NCI-H2196 (cell line): ENCODE data around the gene OTUB2.

Experiments
- DNase-seq: peaks from one replicate; lab custom pipeline; 2025; ENCODE audit not compliant: unreplicated experiment; lab: John Stamatoyannopoulos, UW

Gene OTUB2

DNA sequence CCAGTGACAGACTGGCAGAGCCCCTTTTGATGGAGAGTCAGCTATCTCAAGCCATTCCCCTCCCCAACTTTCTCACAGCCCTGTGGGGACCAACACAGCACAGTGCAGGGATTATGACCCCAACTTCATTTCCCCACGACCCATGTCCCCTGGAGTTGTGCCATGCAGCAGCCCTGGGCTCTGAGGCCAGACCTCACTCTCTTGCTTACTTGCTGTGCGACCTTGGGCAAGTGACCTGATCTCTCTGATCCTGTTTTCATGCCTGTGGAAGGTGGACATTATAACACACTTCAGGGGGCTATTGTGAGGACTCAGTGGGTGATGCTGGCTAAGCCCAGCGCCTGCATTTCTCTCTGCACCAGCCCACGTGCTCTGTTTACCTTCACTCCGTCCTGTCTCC lies 14.1 kb downstream of the OTUB2 start:
- DNase-seq = no peak

DNA sequence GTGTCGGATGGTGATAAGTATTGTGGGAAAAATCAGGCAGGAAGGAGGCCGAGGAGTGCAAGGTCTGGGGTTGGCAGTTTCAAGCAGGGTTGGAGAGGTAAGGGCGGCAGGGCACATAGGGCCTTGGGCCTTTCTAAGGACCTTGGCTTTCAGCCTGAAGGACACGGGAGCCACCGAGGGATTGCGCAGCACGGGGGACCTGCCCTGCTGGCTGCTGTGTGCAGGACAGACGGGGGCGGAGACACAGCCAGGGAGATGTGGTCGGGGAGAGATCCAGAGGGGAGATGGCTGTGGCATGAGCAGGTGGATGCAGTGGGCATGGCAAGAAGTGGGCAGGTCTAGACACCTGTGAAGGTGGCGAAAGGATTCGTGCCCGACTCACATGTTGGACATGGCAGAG lies 14.7 kb downstream of the OTUB2 start:
- no peak for DNase-seq

DNA sequence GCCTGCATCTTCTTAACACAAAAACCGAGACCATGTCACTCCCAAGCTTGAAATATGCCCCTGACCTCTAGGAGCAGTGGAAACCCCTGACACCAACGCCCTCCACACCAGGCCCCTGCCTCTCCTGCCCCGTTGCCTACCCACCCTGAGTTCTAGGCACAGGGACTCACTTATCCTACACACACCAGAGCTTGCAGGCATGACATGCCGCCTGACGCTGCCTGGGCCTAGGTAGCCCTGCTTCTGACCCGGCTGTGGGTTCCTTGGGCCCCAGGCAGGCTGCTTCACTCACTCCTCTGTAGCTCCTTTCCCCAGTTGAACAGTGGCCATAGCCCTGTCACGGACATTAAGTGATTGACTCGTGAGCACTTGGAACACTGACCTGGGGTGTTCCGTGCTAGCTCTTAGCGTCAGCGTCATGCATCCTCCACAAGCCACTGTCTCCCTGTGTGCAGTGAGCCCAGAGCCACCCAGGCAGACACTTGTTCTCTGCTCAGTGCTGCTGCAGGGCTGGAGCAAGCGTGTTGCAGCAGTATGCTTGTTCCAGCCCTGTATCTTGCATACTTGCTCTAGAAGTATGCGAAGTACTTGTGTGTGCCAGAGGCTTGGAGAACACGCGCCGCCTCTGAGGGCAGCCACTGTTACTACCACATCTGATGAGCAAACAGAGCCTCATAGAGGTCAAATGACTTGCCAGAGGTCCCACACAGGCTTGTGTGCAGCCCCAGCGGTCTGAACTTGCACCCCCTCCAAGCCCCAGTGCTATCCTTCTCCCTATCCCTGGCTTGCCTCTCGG lies 15.6 kb downstream of the OTUB2 start:
- no peak for DNase-seq

DNA sequence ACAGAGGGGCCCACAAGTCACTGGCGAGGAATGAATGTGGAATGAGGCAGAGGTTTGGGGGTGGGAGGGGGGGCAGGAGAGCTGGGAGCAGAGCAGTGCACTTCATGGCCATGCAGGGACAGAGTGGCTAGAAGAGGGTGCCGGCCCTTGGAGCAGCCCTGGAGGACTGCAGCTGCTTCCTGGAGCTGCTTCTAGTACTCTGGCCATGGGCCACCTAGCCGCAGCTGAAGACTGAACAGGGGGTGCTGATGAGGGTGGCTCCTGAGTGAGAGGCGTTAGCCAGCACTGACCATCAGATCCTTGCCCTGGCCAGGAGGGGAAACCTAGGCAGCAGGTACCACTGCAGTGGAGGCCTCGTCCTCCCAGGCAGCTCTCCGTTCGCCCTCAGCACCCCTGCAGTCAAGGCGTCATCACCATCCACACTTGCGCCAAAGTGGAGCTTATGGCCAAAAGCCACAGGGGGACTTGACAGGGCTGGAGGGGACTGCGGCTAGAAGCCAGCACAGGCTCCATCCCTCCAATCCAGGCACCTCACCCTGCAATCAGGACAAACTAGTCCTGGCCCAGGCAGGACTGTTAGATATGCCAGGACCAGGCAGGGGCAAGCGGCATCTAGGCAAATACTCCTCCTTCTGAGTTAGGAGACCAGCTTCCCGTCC lies 16.4 kb downstream of the OTUB2 start:
- DNase-seq = no peak

DNA sequence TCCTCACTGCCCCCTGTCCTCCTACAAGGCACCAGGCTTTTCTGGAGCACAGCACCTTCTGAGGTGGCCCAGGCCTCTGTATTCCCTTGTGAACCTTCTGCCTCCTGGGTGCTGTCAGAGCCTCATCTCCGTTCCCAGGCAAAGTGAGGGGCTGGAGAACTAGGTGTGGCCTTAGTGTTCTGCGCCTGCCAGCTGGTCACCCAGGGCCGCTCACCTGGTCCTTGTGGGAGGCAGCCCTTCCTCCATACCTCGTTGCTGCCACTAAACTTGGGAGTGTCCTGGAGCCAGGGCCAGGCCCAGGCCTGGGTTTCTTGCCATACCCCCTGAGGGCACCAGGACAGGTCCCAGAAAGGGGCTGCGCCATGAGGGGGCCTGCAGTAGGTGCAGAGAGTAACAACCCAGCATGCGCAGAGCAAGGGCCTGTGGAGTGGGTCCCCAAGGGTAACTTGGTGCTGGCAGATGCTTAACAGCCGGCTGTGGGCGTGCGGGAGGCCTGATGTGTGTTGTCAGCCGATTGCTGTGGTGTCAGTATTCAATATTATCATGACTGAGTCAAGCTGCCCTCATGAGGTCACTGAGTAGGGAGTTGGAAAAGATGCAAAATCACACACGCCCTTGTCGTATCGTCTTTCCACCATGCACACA lies 17.1 kb downstream of the OTUB2 start:
- no peak for DNase-seq

DNA sequence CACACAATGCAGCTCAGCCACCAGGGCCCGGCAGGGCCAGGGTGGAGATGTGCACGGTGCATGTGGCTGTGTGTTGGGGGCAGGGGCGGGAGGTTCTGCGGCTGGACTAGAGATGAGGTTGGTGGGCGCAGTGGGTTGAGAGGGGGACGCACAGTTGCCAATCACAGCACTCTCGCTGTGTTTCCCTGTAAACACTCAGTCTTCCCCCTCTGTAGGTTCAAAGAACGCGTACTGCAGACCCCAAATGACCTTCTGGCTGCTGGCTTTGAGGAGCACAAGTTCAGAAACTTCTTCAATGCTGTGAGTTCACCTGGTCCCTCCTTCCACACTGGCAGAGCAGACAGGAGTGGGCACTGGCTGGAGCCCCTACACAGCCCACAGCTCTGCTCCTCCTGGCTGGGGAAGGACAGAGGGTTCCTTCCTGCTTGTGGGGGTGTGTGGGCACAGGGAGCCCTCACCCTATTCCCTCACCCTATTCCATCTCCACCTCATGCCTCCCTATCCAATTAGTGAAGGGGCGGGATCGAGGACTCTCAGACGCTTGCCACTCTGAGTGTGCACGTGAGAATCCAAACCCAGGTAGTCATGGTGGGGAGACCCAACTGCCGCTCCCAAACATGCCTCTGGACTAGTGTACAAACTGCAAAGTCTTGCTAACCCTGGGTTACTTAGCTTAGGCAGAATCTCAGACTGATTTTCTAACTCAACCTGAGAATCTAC lies 17.8 kb downstream of the OTUB2 start:
- DNase-seq = no peak

DNA sequence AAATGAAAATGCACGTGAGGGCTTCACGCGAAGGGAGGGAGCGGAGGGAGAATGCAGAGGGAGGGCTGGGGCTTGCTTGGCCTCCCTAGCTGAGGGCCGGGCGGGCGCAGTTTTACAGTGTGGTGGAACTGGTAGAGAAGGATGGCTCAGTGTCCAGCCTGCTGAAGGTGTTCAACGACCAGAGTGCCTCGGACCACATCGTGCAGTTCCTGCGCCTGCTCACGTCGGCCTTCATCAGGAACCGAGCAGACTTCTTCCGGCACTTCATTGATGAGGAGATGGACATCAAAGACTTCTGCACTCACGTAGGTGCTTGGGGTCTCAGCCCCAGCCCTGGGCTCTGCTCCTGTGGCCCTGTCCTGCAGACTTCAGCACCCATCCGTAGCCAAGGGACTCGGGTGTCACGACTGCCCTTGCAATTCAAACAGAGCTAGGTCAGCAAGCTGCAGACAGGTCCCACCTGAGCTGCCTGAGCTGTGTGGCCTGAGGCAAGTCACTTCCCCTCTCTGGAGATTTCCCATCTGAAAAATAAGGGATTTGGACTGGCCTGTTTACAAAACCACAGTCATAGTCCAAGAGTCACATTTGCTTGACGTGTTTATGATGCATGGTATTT lies 18.4 kb downstream of the OTUB2 start:
- no peak for DNase-seq

DNA sequence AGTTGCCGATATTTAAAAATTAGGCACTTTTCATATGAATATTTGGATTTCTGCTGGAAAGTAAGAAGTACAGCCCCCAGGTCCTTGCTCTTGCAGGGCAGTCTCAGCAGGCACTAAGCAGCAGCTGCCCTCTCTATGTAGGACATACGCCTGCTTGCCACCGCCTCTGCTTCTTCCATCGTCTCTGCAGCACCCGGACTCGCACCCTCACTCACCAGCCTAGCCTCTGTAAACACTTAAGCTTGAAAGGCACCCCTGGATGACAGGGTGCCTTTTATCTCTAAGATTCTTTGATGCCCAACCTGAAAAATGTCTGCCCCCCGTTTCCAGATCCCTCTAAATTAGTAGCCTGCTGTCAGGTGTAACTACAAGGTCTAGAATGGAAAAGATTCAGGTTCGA lies 19.0 kb downstream of the OTUB2 start:
- no peak for DNase-seq

DNA sequence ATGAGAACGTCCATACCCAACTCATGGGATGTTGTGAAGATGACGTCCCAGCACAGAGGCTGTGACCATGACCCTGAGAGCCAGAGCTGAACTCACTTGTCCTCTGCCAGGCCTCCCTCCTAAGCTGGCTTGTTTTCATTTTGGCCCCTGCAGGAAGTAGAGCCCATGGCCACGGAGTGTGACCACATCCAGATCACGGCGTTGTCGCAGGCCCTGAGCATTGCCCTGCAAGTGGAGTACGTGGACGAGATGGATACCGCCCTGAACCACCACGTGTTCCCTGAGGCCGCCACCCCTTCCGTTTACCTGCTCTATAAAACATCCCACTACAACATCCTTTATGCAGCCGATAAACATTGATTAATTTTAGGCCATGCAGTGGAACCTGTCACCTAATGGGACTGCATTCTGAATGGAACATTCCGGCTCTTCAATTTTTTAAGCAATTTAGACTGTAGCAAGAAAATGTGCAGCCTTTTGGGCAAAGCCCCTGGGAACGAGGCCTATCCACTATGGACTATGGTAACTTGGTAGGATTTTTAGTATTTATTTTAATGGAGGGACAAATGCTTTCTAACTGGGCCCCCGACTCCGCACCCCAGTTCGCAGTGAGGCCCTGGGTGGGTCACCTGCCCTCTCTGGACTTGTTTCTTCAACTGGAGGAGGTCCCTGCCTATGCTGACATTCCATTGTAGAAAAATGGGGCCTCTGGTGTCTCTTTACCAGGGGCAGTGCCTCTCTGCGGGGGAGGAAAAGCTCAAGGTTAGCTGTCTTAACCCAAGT lies 19.6 kb downstream of the OTUB2 start:
- no peak for DNase-seq

DNA sequence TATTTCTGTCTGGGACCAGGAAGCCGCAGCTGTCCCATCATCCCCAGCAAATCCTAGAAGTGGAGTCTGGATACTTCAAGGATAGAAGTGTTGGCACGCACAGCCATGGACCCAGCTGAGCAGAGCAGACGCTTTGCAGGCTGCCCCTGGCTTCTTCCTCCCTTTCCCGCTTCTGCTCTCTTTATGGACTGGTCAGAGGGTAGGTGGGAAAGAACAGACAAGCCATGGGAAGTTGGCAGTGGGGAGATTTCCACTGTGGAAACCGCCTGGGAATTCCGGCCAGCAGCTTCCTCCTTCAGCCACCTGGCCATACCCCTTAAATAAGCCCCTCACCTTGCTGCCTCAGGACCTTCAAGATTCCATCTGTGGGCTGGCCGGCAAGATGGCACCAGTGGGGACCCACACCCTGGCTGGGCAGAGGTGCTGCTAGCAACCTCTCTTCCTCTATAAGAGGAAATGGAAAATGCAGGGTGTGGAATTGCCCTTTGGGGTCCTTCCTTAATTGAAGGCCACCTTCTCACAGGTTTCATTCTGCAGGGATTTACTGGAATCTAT lies 20.6 kb downstream of the OTUB2 start:
- DNase-seq = no peak

DNA sequence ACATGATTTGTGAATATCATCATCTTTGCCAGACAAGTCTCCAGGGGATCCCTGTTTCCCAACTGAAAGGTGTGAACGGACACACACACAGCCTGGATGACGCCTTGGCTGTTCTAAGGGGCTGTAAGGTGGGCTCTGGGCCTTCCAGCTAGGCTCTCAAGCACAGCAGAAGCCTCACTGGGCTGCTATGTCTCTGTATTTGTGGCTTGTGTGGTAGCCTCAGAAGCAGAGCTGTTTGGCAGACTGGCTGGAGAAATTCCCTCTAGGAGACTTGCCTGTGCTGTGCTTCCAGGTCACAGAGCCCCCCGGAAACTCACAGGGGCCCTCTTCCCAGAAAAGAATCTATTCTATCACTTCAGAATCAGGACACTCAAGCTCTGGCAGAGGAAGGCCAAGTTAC lies 21.4 kb downstream of the OTUB2 start:
- DNase-seq = no peak

DNA sequence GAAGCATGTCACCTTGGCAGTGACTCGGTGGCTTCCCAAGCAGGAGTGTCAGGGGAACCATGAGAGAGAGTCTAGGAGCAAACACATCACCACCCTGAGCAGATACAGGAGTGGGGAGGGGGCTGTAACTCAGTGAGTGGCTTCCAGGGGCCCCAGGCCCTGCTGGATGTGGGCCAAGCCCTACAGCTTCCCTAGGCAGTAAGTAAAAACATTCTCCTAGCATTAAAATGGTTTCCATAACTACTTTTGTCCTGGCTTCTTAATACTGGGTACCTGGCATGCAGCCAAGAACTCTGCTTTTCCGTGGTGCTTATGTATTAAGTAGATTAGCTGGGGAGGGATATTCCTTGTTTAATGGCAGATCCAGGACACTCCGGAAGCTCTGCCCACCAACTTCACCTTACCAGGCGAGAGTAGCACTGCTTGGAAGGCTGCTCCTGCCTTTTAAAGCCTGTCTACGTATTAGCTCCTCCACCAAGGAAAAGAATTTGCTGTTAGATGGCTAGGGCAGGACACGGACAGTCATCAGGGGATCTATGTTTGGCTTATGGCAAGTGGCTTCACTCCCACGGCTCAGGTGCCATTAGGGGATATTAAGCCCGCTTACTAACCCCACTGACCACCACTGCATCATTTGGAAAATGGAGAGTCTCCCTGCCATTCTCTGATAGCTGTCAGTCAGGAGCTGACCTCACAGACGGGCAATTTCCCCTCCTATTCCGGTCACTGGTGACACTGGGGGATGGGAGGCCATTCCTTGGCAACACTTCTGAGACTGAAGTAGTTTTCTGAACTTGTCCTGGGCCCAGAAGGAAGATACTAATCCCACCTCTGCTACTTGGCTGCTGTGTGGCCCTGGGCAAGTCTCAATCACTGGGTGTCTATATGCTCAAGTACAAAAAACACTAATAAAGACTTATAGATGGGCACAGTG lies 22.8 kb downstream of the OTUB2 start:
- no peak for DNase-seq

DNA sequence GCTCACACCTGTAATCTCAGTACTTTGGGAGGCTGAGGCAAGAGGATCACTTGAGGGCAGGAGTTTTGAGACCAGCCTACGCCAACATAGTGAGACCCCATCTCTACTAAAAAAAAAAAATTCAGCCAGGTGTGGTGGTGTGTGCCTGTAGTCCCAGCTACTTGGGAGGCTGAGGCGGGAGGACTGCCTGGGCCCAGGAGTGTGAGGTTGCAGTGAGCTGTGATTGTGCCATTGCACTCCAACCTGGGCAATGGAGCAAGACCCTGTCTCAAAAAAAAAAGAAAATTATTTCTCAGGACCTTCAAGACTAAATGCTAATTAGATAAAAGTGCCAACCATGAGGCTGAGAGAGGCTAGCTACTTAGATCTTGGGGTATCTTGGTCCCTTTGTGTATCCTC lies 23.5 kb downstream of the OTUB2 start:
- no peak for DNase-seq

DNA sequence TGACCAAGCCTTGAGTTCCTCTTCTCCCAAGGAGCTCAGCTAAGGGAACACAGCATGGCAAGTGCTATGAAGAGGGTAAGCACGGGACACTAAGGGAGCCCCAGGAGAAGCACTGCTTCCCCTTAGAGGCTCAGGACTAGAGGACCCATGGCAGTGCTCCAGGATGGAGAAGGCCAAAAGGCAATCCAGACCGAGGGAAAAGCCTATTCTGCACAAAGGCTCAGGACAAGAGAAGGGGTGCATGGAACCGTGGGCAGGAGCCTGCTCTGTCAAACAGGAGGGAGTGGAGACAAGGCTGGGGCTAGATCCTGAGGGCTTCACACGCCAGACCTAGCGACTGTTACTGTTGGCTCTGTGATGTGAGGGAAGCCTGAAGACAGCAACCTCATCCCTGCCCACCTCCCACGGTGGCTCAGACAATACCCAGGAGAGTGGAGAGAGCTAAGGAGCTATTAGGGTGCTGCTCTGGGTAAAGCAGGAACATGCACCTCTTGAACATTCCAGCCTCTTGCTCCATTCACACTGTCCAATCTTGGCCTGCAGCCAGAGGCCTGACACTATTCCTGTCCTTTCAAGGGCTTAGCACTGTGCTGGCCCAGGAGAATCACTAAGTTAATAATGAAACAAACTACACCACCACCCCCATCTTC lies 24.2 kb downstream of the OTUB2 start:
- DNase-seq = no peak

DNA sequence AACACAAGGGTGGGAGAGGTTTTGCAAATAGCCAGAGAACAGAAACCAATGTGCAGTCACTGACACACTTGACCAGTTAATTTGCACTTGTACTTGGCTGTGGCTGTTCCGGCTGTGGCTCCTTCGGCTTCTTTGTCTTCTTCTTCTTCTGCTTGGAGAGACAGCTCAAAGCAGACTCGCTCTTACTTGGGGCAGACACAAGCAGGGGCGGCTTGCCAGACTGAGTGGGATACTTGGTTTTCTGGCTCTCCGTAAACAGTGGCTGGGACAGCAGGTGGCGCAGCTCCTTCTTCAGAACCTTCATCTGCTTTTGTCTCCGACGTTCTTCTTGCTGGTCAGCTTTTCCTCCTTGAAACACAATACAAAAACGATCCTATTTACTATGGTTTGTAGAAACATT lies 25.0 kb downstream of the OTUB2 start:
- no peak for DNase-seq

DNA sequence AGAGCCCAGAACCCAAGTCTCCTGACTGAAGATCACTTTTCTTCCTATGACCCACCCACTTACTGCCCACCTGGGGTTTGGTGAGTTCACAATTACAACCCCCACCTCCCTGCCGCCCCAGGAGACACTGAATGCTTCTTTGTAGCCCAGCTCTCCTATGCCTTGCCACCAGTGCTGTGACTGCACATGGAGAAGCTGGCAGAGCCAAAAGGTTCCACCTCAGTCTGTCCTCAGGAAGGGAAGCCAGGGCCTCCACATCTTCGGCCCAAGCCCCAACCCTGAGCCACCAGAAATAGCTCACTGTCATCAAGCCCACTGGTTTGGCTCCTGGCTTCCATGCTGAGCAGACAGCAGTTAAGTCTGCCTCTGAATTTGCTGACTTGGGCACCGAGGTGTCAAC lies 25.6 kb downstream of the OTUB2 start:
- DNase-seq = no peak

DNA sequence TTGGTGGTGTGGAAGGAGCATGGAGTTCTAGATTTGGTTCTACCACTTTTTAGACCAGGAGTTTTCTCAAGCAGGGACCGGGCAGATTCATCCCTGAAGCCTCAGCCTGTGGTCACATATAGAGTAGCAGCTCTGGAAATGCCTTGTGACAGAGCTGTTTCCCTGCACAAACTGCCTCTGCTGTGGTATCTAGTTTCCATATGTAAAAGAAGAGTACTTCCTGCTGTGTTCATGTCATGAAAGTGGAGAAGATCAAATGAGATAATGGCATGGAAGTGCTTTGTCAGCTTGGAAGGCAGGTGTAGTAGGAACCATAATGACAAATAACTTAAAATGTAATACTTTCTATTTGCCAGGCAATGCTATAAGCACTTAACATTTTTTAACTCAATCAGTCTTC lies 26.1 kb downstream of the OTUB2 start:
- DNase-seq = no peak

DNA sequence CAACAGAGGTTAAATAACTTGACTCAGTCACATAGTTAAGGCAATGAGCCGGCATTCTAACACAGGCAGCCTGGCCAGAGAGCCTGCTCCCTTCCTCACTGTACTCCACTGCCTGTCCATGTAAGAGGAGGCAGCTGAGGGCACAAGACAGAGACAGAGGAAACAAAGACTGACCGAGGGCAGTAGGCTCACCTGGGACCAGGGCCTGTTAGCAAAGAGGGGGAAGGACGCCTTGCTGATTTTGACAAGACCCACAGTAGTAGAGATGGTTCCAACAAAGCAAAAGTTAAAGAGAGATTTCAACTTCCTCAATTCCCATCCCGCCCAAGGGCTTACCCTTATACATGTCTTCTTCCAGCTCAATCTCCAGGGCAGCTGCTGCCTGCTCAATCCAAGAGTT lies 26.5 kb downstream of the OTUB2 start:
- no peak for DNase-seq

DNA sequence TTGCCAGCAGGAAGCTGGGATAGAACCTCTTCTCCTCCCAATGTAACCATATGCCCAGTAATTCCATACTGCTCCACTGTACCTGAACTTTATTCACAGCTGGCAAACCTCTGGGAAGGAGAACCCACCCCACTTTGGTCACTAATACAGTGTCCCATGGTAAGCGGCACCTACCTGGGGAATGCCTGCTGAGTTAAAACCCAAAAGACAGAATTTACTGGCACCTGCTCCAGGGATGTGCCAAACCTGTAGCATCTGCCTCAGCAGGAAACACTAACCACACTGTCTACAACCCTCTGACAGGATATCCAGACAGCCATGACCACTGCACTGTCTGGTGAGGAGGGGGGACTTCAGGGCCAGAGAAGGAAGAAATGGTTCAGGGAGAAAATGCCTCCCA lies 28.3 kb downstream of the OTUB2 start:
- DNase-seq = no peak
